Activated T-cell treated with anti-CD3 and anti-CD28 coated beads, Interleukin-2, amount 50 U/mL, for 1 hour (primary cell): ENCODE measurements around the gene NHS.

Source experiments
- DNase-seq: peaks from one replicate; pipeline ENCODE4 v3.0.0-alpha.2; 2020

The NHS gene

GRCh38 chrX:17740137-17741122 is 365.4 kb downstream of the NHS start:
- no peak for DNase-seq

GRCh38 chrX:17741123-17741511 is 366.1 kb downstream of the NHS start:
- no peak for DNase-seq

GRCh38 chrX:17743913-17744312 is 368.9 kb downstream of the NHS start:
- DNase-seq, result no peak

- DNase-seq, result no peak
Observed at GRCh38 chrX:17744896-17745523, 370.0 kb downstream of the NHS start.

- DNase-seq, result no peak
Observed at GRCh38 chrX:17747692-17748091, 372.7 kb downstream of the NHS start.

GRCh38 chrX:17748684-17749083 is 373.7 kb downstream of the NHS start:
- no peak for DNase-seq

GRCh38 chrX:17750436-17750835 is 375.4 kb downstream of the NHS start:
- DNase-seq, result no peak

GRCh38 chrX:17758382-17758781 is 383.4 kb downstream of the NHS start:
- DNase-seq, result no peak

GRCh38 chrX:17759990-17760389 is 385.0 kb downstream of the NHS start:
- DNase-seq, result no peak

GRCh38 chrX:17767734-17768133 is 392.7 kb downstream of the NHS start:
- DNase-seq, result no peak

GRCh38 chrX:17768997-17769396 is 394.0 kb downstream of the NHS start:
- no peak for DNase-seq

- DNase-seq, result no peak
Observed at GRCh38 chrX:17769701-17770269, 394.8 kb downstream of the NHS start.

- DNase-seq, result no peak
Observed at GRCh38 chrX:17773221-17773876, 398.3 kb downstream of the NHS start.

GRCh38 chrX:17774053-17774452 is 399.1 kb downstream of the NHS start:
- DNase-seq, result no peak

GRCh38 chrX:17778997-17779396 is 404.0 kb downstream of the NHS start:
- DNase-seq, result no peak

- no peak for DNase-seq
Observed at GRCh38 chrX:17779434-17779833, 404.4 kb downstream of the NHS start.
